IgD-negative memory B cell (primary cell): ENCODE measurements around the gene SLC22A15. TPM values are rescaled to one million over a fixed set of nuclear protein-coding genes. Genes with fewer than 3 reads are reported as not detected.
"Not testable (repeated sequence)": the region's sequence is repeated elsewhere in the genome, so short reads cannot be mapped to it uniquely, and the experiment has no call there.

ENCODE experiments used
- H3K27ac Mint-ChIP-seq, 3 donors: one replicate each; pipeline ENCODE4 v1.8.0; 2020 to 2022; ENCODE audit warnings: mild to moderate bottlenecking in 3 of 3, mixed read lengths in 3 of 3, moderate library complexity in 1 of 3
- H3K27me3 Mint-ChIP-seq: one replicate; pipeline ENCODE4 v1.8.0; 2021; ENCODE audit warnings: mixed read lengths
- H3K36me3 Mint-ChIP-seq: one replicate; pipeline ENCODE4 v1.8.0; 2020; ENCODE audit warnings: mild to moderate bottlenecking, mixed read lengths
- H3K4me1 Mint-ChIP-seq, 3 donors: one replicate each; pipeline ENCODE4 v1.8.0; 2020 to 2022; ENCODE audit warnings: mixed read lengths in 3 of 3, mild to moderate bottlenecking in 1 of 3
- H3K4me3 Mint-ChIP-seq, 4 donors: one replicate each; pipeline ENCODE4 v1.8.0; 2020 to 2022; ENCODE audit warnings: mild to moderate bottlenecking in 4 of 4, mixed read lengths in 4 of 4, moderate library complexity in 3 of 4
- H3K9me3 Mint-ChIP-seq, 3 donors: one replicate each; pipeline ENCODE4 v1.8.0; 2020 to 2021; ENCODE audit warnings: mixed read lengths in 3 of 3, mild to moderate bottlenecking in 1 of 3
- polyA plus RNA-seq: library from polyadenylated mRNA; unstranded; fragments of 300-500 nt; fragmentation: Illumina TruSeq; gene quantifications from one replicate; pipeline ENCODE4 v1.2.3, GENCODE V29; 2021

Gene SLC22A15
- polyA plus RNA-seq, 1 donor from 2014 or later: 2.0 TPM

- Mint-ChIP-seq H3K36me3 (no peaks in the 10 kb centered on the region), H3K4me3 (peak overlapping the region; percentile 85 to 98 (median 98)), H3K4me1 (peaks cover 15 to 17% (median 16%) of the 10 kb centered on the region in 3 donors), H3K27me3 (no peaks in the 10 kb centered on the region), H3K27ac (peak overlapping the region; percentile 93 to 97 (median 93)), H3K9me3 (no peaks in the 10 kb centered on the region)
Observed at GRCh38 chr1:115975569-115976061, 698 bp upstream of the SLC22A15 start.

GRCh38 chr1:115976921-115977498 lies 697 bp downstream of the SLC22A15 start:
- peak overlapping the region; percentile 80 to 97 (median 91) for H3K4me3 Mint-ChIP-seq
- H3K27me3 Mint-ChIP-seq: peaks cover 1% of the 10 kb centered on the region
- no peaks in the 10 kb centered on the region for H3K9me3 Mint-ChIP-seq
- H3K27ac Mint-ChIP-seq: peak overlapping the region; percentile 51 to 90 (median 68)
- H3K4me1 Mint-ChIP-seq: peaks cover 15 to 21% (median 21%) of the 10 kb centered on the region in 3 donors
- no peaks in the 10 kb centered on the region for H3K36me3 Mint-ChIP-seq

- H3K9me3 Mint-ChIP-seq: no peaks in the 10 kb centered on the region
- peaks cover 1% of the 10 kb centered on the region for H3K27me3 Mint-ChIP-seq
- H3K4me1 Mint-ChIP-seq: peaks cover 17 to 26% (median 21%) of the 10 kb centered on the region in 3 donors
- H3K27ac Mint-ChIP-seq: peak overlapping the region; percentile 51 to 90 (median 68)
- H3K4me3 Mint-ChIP-seq: peak overlapping the region; percentile 80 to 97 (median 91)
- H3K36me3 Mint-ChIP-seq: no peaks in the 10 kb centered on the region
Observed at GRCh38 chr1:115977499-115978258, 1.4 kb downstream of the SLC22A15 start.

DNA sequence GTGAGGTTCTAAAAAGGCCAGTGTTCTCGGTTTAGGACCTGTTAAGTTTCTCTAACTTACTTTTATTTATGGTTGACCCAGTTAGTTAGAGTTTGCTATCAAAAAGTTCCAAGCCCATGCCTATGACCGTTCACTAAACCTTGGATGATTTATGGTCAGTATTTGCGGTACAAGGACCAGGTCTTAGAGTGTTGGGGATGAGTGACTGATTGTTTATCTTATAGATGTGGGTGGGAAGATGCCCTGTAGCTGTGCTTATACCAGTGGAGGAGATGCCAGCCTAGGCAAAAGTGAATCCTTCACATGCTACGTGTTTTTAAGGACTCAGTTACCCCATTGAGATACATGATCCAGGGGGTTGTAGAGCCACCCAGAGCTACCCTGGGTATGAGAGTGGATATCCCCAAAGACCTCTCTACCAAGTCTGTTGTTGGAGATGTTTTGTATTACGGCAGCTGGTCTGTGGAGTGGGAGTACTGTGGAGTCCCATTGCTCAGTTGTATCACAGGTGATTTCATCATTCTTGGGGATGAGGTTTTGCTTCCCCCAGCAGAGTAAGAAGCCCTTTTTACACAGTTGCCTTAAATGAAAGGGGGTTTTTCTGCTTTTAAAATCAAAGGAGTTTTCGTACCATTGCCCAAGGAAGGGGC lies 2.1 kb downstream of the SLC22A15 start:
- peak overlapping the region in 2 of 3 donors; percentile 51 to 59 for H3K27ac Mint-ChIP-seq
- H3K4me1 Mint-ChIP-seq: peaks cover 18 to 29% (median 21%) of the 10 kb centered on the region in 3 donors
- peak overlapping the region in 3 of 4 donors; percentile 51 to 97 (median 95) for H3K4me3 Mint-ChIP-seq
- no peaks in the 10 kb centered on the region for H3K36me3 Mint-ChIP-seq
- H3K27me3 Mint-ChIP-seq: peaks cover 1% of the 10 kb centered on the region
- no peaks in the 10 kb centered on the region for H3K9me3 Mint-ChIP-seq

- Mint-ChIP-seq H3K27me3 (peaks cover 1% of the 10 kb centered on the region), H3K36me3 (no peaks in the 10 kb centered on the region), H3K27ac (no peak overlapping the region), H3K4me3 (peak overlapping the region in 1 of 4 donors; percentile 27), H3K4me1 (peaks cover 19 to 29% (median 21%) of the 10 kb centered on the region in 3 donors), H3K9me3 (no peaks in the 10 kb centered on the region)
Observed at GRCh38 chr1:115980156-115980555, 3.8 kb downstream of the SLC22A15 start.

DNA sequence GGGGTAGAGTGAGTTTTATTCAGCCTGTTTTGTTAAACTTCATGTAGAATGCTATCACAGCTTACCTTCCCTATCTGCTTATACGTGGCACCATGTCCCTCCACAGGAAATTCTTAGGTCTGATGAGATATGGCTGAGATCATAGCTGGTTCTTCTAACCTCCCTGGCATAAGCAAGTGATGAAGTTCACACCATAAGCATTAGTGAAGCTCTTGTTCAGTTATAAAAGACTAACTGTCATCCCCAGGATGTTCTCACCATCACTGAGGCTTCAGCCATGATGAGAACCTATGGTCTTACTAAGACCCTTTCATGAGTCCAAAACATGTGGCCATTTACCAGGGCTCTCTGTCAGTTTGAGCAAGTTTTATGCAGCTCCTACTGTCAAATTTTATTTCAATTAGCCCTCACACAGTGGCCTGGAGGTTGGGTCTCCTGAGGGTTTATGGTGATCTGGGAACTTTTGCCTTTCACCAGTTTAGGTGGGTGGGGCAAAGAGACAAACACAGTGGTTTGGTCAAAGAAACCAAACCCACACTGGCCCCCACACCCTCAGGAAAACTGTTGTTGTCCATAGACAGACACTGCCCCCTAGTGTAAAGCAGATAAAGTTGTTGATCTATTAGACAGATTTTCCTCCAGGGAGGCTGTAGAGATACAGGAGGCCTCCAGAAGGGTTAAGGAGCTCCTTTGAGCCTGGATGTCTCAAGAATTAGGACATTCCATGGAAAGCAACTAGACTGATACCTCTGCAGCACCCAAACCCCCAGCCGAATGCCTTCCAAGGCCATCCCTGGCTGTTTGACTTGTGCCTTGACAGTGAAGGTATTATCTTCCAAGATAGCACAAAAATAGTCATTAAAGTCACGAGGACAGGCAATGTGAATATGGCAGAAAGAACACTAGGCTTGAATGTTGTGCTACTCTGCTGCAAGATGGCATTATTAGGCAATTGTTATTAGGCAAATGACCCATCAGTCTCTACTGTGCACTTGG lies 5.0 kb downstream of the SLC22A15 start:
- Mint-ChIP-seq H3K36me3 (peaks cover 4% of the 10 kb centered on the region), H3K4me1 (peaks cover 14 to 29% (median 19%) of the 10 kb centered on the region in 3 donors), H3K9me3 (no peaks in the 10 kb centered on the region), H3K27me3 (peaks cover 1% of the 10 kb centered on the region), H3K27ac (peak overlapping the region in 1 of 3 donors; percentile 76), H3K4me3 (no peak overlapping the region)

DNA sequence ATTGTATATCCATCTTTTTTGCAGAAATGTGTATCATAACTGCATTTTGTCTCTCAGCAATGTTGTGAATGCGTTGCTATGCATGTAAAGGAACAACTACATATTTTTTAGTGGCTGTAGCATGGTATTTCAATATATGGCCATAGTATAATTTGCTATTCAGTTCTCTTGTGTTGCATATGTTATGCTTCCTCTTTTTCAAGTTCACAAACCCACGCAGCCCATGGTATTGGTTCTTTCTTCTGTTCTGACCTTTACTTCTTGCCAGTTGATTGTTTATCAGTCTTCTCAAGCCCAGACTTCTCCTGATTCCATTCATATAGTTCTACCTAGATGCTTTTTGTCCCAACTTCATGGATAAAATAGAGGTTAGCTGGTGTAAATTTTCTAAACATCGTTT lies 6.1 kb downstream of the SLC22A15 start:
- Mint-ChIP-seq H3K36me3 (peaks cover 4% of the 10 kb centered on the region), H3K4me1 (peaks cover 14 to 23% (median 15%) of the 10 kb centered on the region in 3 donors), H3K27me3 (peaks cover 1% of the 10 kb centered on the region), H3K4me3 (no peak overlapping the region), H3K9me3 (no peaks in the 10 kb centered on the region), H3K27ac (no peak overlapping the region)

DNA sequence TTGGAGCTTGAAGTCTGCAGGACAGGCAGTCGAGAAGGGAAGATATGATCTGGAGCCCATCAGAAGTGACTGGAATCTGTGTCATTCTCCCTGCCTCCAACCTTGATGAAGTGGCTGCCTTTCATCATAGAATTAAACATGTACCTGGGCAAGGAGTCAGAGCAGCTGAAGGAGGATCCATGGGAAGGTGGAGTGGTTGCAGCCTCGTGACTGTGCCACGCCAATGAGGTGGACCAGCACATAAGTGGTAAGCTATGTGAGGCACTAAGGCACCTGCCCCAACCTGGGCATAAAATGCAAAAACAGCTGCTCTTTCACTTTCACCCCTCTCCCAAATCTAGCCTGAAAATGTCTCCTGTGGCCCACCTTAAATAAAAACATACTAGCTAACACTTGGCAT lies 7.3 kb downstream of the SLC22A15 start:
- no peak overlapping the region for H3K4me3 Mint-ChIP-seq
- peaks cover 1% of the 10 kb centered on the region for H3K27me3 Mint-ChIP-seq
- no peak overlapping the region for H3K27ac Mint-ChIP-seq
- peaks cover 9 to 14% (median 10%) of the 10 kb centered on the region in 3 donors for H3K4me1 Mint-ChIP-seq
- H3K9me3 Mint-ChIP-seq: no peaks in the 10 kb centered on the region
- peaks cover 4% of the 10 kb centered on the region for H3K36me3 Mint-ChIP-seq

GRCh38 chr1:115987623-115988022 lies 11.3 kb downstream of the SLC22A15 start:
- Mint-ChIP-seq H3K36me3 (peaks cover 4% of the 10 kb centered on the region), H3K4me1 (peaks cover 0 to 5% (median 3%) of the 10 kb centered on the region in 3 donors), H3K9me3 (no peaks in the 10 kb centered on the region), H3K4me3 (no peak overlapping the region), H3K27me3 (no peaks in the 10 kb centered on the region), H3K27ac (no peak overlapping the region)

DNA sequence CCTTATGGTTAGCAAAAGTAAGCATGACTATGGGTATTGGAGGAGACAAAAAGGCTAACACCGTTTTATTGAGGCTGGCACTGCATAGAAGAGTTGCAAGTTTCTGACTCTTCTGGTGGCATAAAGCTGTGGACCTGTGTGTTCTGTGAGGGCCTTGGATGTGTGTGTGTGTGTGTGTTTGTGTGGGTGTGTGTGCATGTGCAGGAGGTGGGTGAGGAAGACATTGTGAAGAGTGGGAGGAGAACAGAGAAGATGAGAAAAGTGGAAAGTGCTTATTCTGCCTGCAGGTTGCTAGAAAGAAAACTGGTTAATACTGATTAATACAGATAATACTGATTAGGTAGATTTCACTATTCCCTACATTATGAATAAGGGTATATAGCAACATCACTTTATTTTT lies 12.6 kb downstream of the SLC22A15 start:
- no peak overlapping the region for H3K4me3 Mint-ChIP-seq
- no peak overlapping the region for H3K27ac Mint-ChIP-seq
- H3K9me3 Mint-ChIP-seq: no peaks in the 10 kb centered on the region
- no peaks in the 10 kb centered on the region for H3K27me3 Mint-ChIP-seq
- H3K36me3 Mint-ChIP-seq: peaks cover 4% of the 10 kb centered on the region
- peaks cover 0 to 1% (median 0%) of the 10 kb centered on the region in 3 donors for H3K4me1 Mint-ChIP-seq

- H3K36me3 Mint-ChIP-seq: peaks cover 4% of the 10 kb centered on the region
- H3K4me3 Mint-ChIP-seq: no peak overlapping the region
- H3K4me1 Mint-ChIP-seq: peaks cover 0 to 1% (median 0%) of the 10 kb centered on the region in 3 donors
- no peaks in the 10 kb centered on the region for H3K9me3 Mint-ChIP-seq
- no peak overlapping the region for H3K27ac Mint-ChIP-seq
- no peaks in the 10 kb centered on the region for H3K27me3 Mint-ChIP-seq
Observed at GRCh38 chr1:115989699-115990098, 13.4 kb downstream of the SLC22A15 start.

- H3K4me1 Mint-ChIP-seq: peaks cover 0 to 1% (median 0%) of the 10 kb centered on the region in 3 donors
- H3K36me3 Mint-ChIP-seq: peaks cover 3% of the 10 kb centered on the region
- H3K27ac Mint-ChIP-seq: no peak overlapping the region
- H3K4me3 Mint-ChIP-seq: no peak overlapping the region
- no peaks in the 10 kb centered on the region for H3K27me3 Mint-ChIP-seq
- peaks cover 0 to 3% (median 1%) of the 10 kb centered on the region in 3 donors for H3K9me3 Mint-ChIP-seq
Observed at GRCh38 chr1:115991909-115992308, 15.6 kb downstream of the SLC22A15 start.

DNA sequence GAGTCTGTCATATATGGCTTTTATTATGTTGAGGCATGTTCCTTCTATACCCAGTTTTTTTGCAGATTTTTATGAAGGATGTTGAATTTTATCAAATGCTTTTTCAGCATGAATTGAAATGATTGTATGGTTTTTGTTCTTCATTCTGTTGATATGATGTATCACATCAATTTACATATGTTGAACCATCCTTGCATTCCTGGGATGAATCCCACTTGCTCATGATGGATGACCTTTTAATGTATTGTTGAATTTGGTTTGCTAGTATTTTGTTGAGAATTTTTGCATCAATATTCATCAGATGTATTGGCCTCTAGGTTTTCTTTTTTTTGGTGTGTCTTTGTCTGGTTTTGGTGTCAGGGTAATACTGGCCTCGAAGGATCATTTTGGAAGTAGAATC lies 21.6 kb downstream of the SLC22A15 start:
- not testable (repeated sequence) for H3K4me3 Mint-ChIP-seq, H3K27ac Mint-ChIP-seq, H3K27me3 Mint-ChIP-seq, H3K4me1 Mint-ChIP-seq
- Mint-ChIP-seq H3K36me3 (peaks cover 19% of the 10 kb centered on the region), H3K9me3 (peaks cover 10 to 20% (median 18%) of the 10 kb centered on the region in 3 donors)
